Heart right ventricle (tissue), 16 donors: Measurements from ENCODE around the gene SLC22A13. TPM values are rescaled to one million over a fixed set of nuclear protein-coding genes. Genes with fewer than 3 reads are reported as not detected.
A peak's percentile ranks its signal among the peaks of the same experiment; 100 is the strongest.

Experiments used
- ATAC-seq, 8 donors: fragments of 200-7000 bp; cut with Tn5 transposase; one replicate each; pipeline ENCODE4 v1.9.1; 2020; ENCODE audit warnings: mild to moderate bottlenecking in 8 of 8, moderate library complexity in 8 of 8, moderate number of reproducible peaks in 1 of 8
- DNase-seq, 2 donors: peaks; one replicate each; pipeline ENCODE4 v3.0.0-alpha.2; 2020
- H3K27ac ChIP-seq, 10 donors: fragments of 200-600 bp; sonication (generic) in 2 of 10; one replicate each; pipeline versions ENCODE4 v1.5.0 to v1.8.0; 2020 to 2022; ENCODE audit warnings: mild to moderate bottlenecking in 3 of 10
- H3K27me3 ChIP-seq, 7 donors: fragments of 200-600 bp; one replicate each; pipeline ENCODE4 v1.8.0; 2021 to 2022; ENCODE audit warnings: mild to moderate bottlenecking in 2 of 7
- H3K36me3 ChIP-seq, 9 donors: fragments of 200-600 bp; sonication (generic) in 1 of 9; one replicate each; pipeline versions ENCODE4 v1.5.0 to v1.8.0; 2020 to 2022; ENCODE audit warnings: mild to moderate bottlenecking in 2 of 9
- H3K4me1 ChIP-seq, 9 donors: fragments of 200-600 bp; sonication (generic) in 1 of 9; one replicate each; pipeline versions ENCODE4 v1.5.0 to v1.8.0; 2020 to 2022; ENCODE audit warnings: mild to moderate bottlenecking in 4 of 9
- H3K4me3 ChIP-seq, 10 donors: fragments of 200-600 bp; sonication (generic) in 2 of 10; one replicate each; pipeline versions ENCODE4 v1.5.0 to v1.8.0; 2020 to 2022; ENCODE audit warnings: mild to moderate bottlenecking in 7 of 10, moderate library complexity in 2 of 10
- H3K9me3 ChIP-seq, 11 donors: fragments of 200-600 bp in 10 of 11; sonication (generic) in 2 of 11; one replicate each; pipeline versions ENCODE4 v1.5.0 to v1.8.0; 2013 to 2022; ENCODE audit warnings: mild to moderate bottlenecking in 2 of 11, control low read depth in 1 of 11, moderate library complexity in 1 of 11
- WGBS, 2 donors: extraction: QIAGEN DNeasy Blood & Tissue Kit; methylation state at CpG; one replicate each; pipeline ENCODE4 v1.1.7; 2013; ENCODE audit warnings: inconsistent platforms in 1 of 2; 5-methylcytosine and 5-hydroxymethylcytosine counted together
- intact Hi-C, 10 donors: fragments of 100-400 bp; cut with DNase I; formaldehyde crosslinking; loops; one replicate each; pipeline versions ENCODE4 v1.11.1 to v1.14.2; 2022
- polyA plus RNA-seq, 2 donors: library from polyadenylated mRNA; stranded (reverse); fragments of 200-250 nt; gene quantifications; one replicate each; pipeline ENCODE4 v1.2.3, GENCODE V29; 2013
- total RNA-seq, 10 donors: library from RNA; stranded (reverse); fragmentation: NEBNext Ultra II Directional in 3 of 10; extraction: Animal tissue kit (Norgen Biotek cat#: 25700) in 3 of 10; gene quantifications; one replicate each; pipeline versions ENCODE4 v1.2.1 to v1.2.4, GENCODE V29; 2021 to 2023
- TF ChIP-seq, protein P1 (sequence below), 9 donors: fragments of 200-600 bp; sonication (generic) in 2 of 9; IDR thresholded peaks; one replicate each; pipeline versions ENCODE4 v1.5.0 to v1.8.0; 2021 to 2022; ENCODE audit warnings: antibody characterized with exemption in 9 of 9, mild to moderate bottlenecking in 5 of 9, moderate library complexity in 1 of 9
- donor health status: Arrhythmogenic right ventricular cardiomyopathy.
- donor health status: ischemic (EF 13 %, LVEDD 7.1; RV severe dilation, severe dysfunction).
- donor health status: healthy with polysubstance abuse.
- donor health status: DM: no; HTN: yes; CAD: no.
- donor health status: DM: no; HTN: no; CAD: no.
- donor health status: ischemic (EF 25% LVEDD 6.9; RV normal size, moderate dysfunction).
- donor health status: ischemic (EF 25% LVEDD 5.7; RV mildly dilated, moderate dysfunction).
- donor health status: healthy.
- donor health status: DM: yes; HTN: yes; CAD: no.
- donor health status: Ischemic cardiomyopathy.
- donor health status: ischemic (EF 35%, LVEDD 5.7; RV mildly dilated, moderate dysfunction).
- donor health status: nonischemic (EF 11% LVEDD 7.7; RV severe dilation, severe dysfunction).
- donor health status: DM: yes; HTN: yes; CAD: no.
- donor health status: PGD.
- donor health status: ischemic (EF 29% LVEDD 5.4; RV normal size, mild dysfunction).
- donor health status: nonischemic (EF 23%, LVEDD 6.1; RV moderate dilation, normal function).

The SLC22A13 gene
- total and polyA plus RNA-seq, 12 donors, result 0.03 to 0.49 (median 0.25) TPM; not detected in 4

DNA sequence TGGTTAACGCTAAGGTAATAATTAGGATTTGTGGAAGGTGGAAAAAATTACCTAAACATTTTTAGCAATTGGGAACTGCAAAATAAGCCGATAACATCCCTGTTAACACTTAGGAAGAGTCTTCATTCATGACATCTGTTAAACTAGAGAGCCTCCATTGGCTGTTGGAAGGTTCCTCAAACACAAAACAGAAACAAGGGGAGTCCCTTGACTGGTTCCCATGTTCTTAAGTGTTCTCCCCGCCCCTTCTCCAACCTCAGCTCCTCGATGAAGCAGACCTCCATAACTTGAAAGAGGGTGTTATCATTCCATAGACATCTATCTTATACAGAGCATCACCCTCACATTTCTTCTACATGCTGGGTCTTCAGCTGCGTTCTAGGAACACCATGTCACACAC, 2.5 kb downstream of the SLC22A13 start:
- intact Hi-C loops, result no loop called here
- DNase-seq, result no peak

DNA sequence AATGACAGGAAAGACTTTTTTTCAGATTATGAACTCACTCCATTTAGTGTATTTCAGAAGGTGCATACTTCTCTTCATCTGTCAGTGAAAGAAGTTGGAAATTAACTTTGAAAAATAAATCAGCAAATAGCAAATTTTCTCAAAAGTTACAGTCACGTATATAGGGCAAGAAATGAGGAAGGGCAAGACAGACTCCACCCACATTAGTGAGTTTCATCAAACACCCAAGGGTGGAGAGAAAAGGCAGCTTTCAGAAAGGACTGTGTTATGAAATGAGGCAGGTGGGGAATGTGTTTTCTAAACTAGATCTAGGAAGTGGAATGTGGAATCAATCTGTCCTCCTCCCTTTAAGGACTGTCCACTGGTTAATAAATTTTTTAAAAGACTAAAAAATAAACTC, 2.9 kb downstream of the SLC22A13 start:
- H3K4me3 ChIP-seq, result peak overlapping the region in 1 of 10 donors; percentile 12
- no peaks in the 10 kb centered on the region for H3K9me3 ChIP-seq
- peak overlapping the region in 1 of 10 donors; percentile 47 for H3K27ac ChIP-seq
- H3K27me3 ChIP-seq, result no peaks in the 10 kb centered on the region
- DNase-seq (no peak), ATAC-seq (no peak)
- H3K4me1 ChIP-seq, result peaks cover 0 to 17% (median 13%) of the 10 kb centered on the region in 9 donors
- intact Hi-C loops, result no loop called here
- WGBS, 2 donors, result 81 to 83% methylated on average over 1 of the region's 1 CpG
- H3K36me3 ChIP-seq, result no peaks in the 10 kb centered on the region
- TF ChIP-seq, protein P1, sequence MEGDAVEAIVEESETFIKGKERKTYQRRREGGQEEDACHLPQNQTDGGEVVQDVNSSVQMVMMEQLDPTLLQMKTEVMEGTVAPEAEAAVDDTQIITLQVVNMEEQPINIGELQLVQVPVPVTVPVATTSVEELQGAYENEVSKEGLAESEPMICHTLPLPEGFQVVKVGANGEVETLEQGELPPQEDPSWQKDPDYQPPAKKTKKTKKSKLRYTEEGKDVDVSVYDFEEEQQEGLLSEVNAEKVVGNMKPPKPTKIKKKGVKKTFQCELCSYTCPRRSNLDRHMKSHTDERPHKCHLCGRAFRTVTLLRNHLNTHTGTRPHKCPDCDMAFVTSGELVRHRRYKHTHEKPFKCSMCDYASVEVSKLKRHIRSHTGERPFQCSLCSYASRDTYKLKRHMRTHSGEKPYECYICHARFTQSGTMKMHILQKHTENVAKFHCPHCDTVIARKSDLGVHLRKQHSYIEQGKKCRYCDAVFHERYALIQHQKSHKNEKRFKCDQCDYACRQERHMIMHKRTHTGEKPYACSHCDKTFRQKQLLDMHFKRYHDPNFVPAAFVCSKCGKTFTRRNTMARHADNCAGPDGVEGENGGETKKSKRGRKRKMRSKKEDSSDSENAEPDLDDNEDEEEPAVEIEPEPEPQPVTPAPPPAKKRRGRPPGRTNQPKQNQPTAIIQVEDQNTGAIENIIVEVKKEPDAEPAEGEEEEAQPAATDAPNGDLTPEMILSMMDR (IDR thresholded peaks at IDR 0.05), result no peak

More for the DNA sequence above, 2.5 kb downstream of the SLC22A13 start:
- Histone ChIP-seq H3K36me3 (no peaks in the 10 kb centered on the region), H3K27me3 (no peaks in the 10 kb centered on the region), H3K4me3 (peak overlapping the region in 1 of 10 donors; percentile 12), H3K9me3 (no peaks in the 10 kb centered on the region), H3K27ac (peak overlapping the region in 1 of 10 donors; percentile 47), H3K4me1 (peaks cover 0 to 17% (median 13%) of the 10 kb centered on the region in 9 donors)
- WGBS, 2 donors, result 81 to 85% methylated on average over 5 of the region's 5 CpGs
- TF ChIP-seq, protein P1 (IDR thresholded peaks at IDR 0.05), result no peak
- no peak for ATAC-seq

DNA sequence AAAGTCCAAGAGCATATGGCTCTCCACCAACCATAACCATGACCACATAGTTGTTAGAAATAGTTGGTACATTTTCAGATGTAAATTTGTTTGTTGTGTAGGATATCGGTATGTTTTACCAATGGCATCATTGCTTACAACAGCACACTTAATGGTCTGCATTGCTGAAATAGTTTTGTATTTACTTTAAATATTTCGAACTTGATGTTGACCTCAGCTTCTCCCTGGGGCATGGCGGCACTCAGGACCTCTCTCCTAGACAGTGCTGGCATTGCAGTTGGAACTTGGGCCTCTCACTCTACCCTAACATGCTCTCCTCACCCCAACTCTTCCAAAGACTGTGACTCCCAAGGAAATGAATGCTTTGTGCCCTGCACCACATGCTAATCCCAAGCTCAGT, 5.0 kb downstream of the SLC22A13 start:
- no peaks in the 10 kb centered on the region for H3K27me3 ChIP-seq
- no peak overlapping the region for H3K27ac ChIP-seq
- peaks cover 0 to 13% (median 0%) of the 10 kb centered on the region in 9 donors for H3K4me1 ChIP-seq
- intact Hi-C loops, result no loop called here
- no peaks in the 10 kb centered on the region for H3K9me3 ChIP-seq
- peaks cover 0 to 3% (median 0%) of the 10 kb centered on the region in 9 donors for H3K36me3 ChIP-seq
- ATAC-seq, result no peak
- TF ChIP-seq, protein P1 (IDR thresholded peaks at IDR 0.05), result no peak
- no peak for DNase-seq
- no peak overlapping the region for H3K4me3 ChIP-seq
- WGBS, 2 donors, result 91 to 93% methylated on average over 3 of the region's 3 CpGs

DNA sequence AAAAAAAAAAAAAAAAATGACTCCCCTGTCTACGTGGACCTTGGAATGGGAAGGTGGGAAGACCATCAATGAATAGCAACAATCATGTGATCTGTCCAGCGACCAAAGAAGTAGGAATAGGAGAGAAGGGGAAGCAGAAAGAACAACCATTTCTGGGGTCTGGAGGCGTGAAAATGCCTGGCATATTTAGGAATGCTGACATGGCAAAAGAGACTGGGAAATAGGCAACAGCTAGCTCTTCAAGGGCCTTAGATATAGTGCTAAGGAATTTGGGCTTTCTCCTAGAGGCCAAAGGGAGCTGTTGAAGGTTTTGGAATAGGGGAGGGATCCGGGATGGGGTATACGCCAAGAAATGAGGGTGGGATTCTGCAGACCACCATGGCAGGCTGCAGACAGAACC, 5.9 kb downstream of the SLC22A13 start:
- no peak overlapping the region for H3K4me3 ChIP-seq
- no peaks in the 10 kb centered on the region for H3K27me3 ChIP-seq
- ATAC-seq, result no peak
- intact Hi-C loops, result no loop called here
- WGBS, 2 donors, result 94 to 96% methylated on average over 5 of the region's 5 CpGs
- H3K9me3 ChIP-seq, result no peaks in the 10 kb centered on the region
- no peak overlapping the region for H3K27ac ChIP-seq
- H3K4me1 ChIP-seq, result peaks cover 0 to 13% (median 0%) of the 10 kb centered on the region in 9 donors
- no peak for DNase-seq
- H3K36me3 ChIP-seq, result peaks cover 0 to 3% (median 0%) of the 10 kb centered on the region in 9 donors
- TF ChIP-seq, protein P1 (IDR thresholded peaks at IDR 0.05), result no peak
